Subcutaneous abdominal adipose tissue (tissue), 5 donors: ENCODE measurements around the gene TP53BP1.
A peak's percentile ranks its signal among the peaks of the same experiment; 100 is the strongest.
"Not testable (repeated sequence)": the region's sequence is repeated elsewhere in the genome, so short reads cannot be mapped to it uniquely, and the experiment has no call there.

Source experiments
- H3K27ac ChIP-seq: one replicate; pipeline ENCODE4 v1.7.0; 2013; ENCODE audit warnings: low read depth, mild to moderate bottlenecking, inconsistent platforms, low read length, moderate library complexity
- H3K27me3 ChIP-seq, 5 donors: one replicate each; pipeline ENCODE4 v1.7.0; 2013; ENCODE audit warnings: low read length in 5 of 5, inconsistent platforms in 1 of 5; ENCODE audit not compliant: control insufficient read depth in 5 of 5, insufficient read depth in 4 of 5
- H3K36me3 ChIP-seq, 5 donors: one replicate each; pipeline ENCODE4 v1.7.0; 2013; ENCODE audit warnings: low read length in 5 of 5; ENCODE audit not compliant: control insufficient read depth in 5 of 5, insufficient read depth in 5 of 5
- H3K4me1 ChIP-seq, 5 donors: one replicate each; pipeline ENCODE4 v1.7.0; 2013; ENCODE audit warnings: low read length in 5 of 5, mild to moderate bottlenecking in 3 of 5, moderate library complexity in 1 of 5; ENCODE audit not compliant: control insufficient read depth in 5 of 5, insufficient read depth in 5 of 5
- H3K4me3 ChIP-seq, 5 donors: one replicate each; pipeline ENCODE4 v1.7.0; 2013; ENCODE audit warnings: low read length in 5 of 5, low read depth in 1 of 5
- H3K9ac ChIP-seq, 5 donors: one replicate each; pipeline ENCODE4 v1.7.0; 2013; ENCODE audit warnings: low read length in 5 of 5, mild to moderate bottlenecking in 4 of 5, moderate library complexity in 3 of 5
- H3K9me3 ChIP-seq, 5 donors: one replicate each; pipeline ENCODE4 v1.7.0; 2013; ENCODE audit warnings: low read length in 5 of 5; ENCODE audit not compliant: control insufficient read depth in 5 of 5
- donor health status: healthy.
- donor health status: healthy.
- donor health status: healthy.
- donor health status: healthy.
- donor health status: healthy.

Gene TP53BP1

GRCh38 chr15:43492673-43493601, at the start of gene TP53BP1:
Gene TP53BP1, minus strand, starts transcription at chr15:43493156. Its CDS starts 113 bp downstream, at chr15:43493043.
- Histone ChIP-seq H3K36me3 (peaks cover 1 to 8% (median 6%) of the 10 kb centered on the region in 5 donors), H3K9ac (peak within 1 kb of the TSS; percentile 71 to 80 (median 77)), H3K9me3 (no peaks in the 10 kb centered on the region), H3K27me3 (no peaks in the 10 kb centered on the region), H3K4me1 (peaks cover 0 to 24% (median 17%) of the 10 kb centered on the region in 5 donors), H3K4me3 (peak within 1 kb of the TSS; percentile 85 to 97 (median 95)), H3K27ac (peak within 1 kb of the TSS; percentile 72)

- Histone ChIP-seq H3K36me3 (peaks cover 0 to 2% (median 0%) of the 10 kb centered on the region in 5 donors), H3K4me3 (no peak overlapping the region), H3K27me3 (no peaks in the 10 kb centered on the region), H3K27ac (no peak overlapping the region), H3K4me1 (peaks cover 0 to 15% (median 3%) of the 10 kb centered on the region in 5 donors), H3K9ac (no peak overlapping the region), H3K9me3 (peaks cover 0 to 2% (median 0%) of the 10 kb centered on the region in 5 donors)
Observed at GRCh38 chr15:43541785-43542184, 48.8 kb upstream of the TP53BP1 start.

- H3K4me3 ChIP-seq: no peak overlapping the region
- H3K36me3 ChIP-seq: peaks cover 0 to 17% (median 15%) of the 10 kb centered on the region in 5 donors
- H3K9me3 ChIP-seq: no peaks in the 10 kb centered on the region
- no peak overlapping the region for H3K27ac ChIP-seq
- H3K4me1 ChIP-seq: peaks cover 0 to 15% (median 3%) of the 10 kb centered on the region in 5 donors
- H3K27me3 ChIP-seq: no peaks in the 10 kb centered on the region
- H3K9ac ChIP-seq: no peak overlapping the region
Observed at GRCh38 chr15:43538091-43538490, 45.1 kb upstream of the TP53BP1 start.

GRCh38 chr15:43534897-43535296, 41.9 kb upstream of the TP53BP1 start:
- Histone ChIP-seq H3K9ac (no peak overlapping the region), H3K36me3 (peaks cover 0 to 17% (median 16%) of the 10 kb centered on the region in 5 donors), H3K9me3 (no peaks in the 10 kb centered on the region), H3K27me3 (no peaks in the 10 kb centered on the region), H3K4me3 (no peak overlapping the region), H3K4me1 (peaks cover 0 to 13% (median 3%) of the 10 kb centered on the region in 5 donors), H3K27ac (no peak overlapping the region)

GRCh38 chr15:43532826-43533225, 39.9 kb upstream of the TP53BP1 start:
- H3K9ac ChIP-seq, H3K4me1 ChIP-seq, H3K27ac ChIP-seq, H3K27me3 ChIP-seq, H3K9me3 ChIP-seq, H3K4me3 ChIP-seq: not testable (repeated sequence)
- H3K36me3 ChIP-seq: peaks cover 0 to 23% (median 16%) of the 10 kb centered on the region in 5 donors

GRCh38 chr15:43531018-43531670, 38.2 kb upstream of the TP53BP1 start:
- Histone ChIP-seq H3K27me3 (no peaks in the 10 kb centered on the region), H3K36me3 (peaks cover 0 to 26% (median 16%) of the 10 kb centered on the region in 5 donors), H3K27ac (no peak overlapping the region), H3K4me1 (peaks cover 0 to 4% (median 0%) of the 10 kb centered on the region in 5 donors), H3K9ac (no peak overlapping the region), H3K9me3 (no peaks in the 10 kb centered on the region), H3K4me3 (no peak overlapping the region)

- Histone ChIP-seq H3K4me3 (no peak overlapping the region), H3K9ac (no peak overlapping the region), H3K27ac (no peak overlapping the region), H3K27me3 (no peaks in the 10 kb centered on the region), H3K36me3 (peaks cover 0 to 23% (median 11%) of the 10 kb centered on the region in 5 donors), H3K9me3 (no peaks in the 10 kb centered on the region), H3K4me1 (peaks cover 0 to 4% (median 0%) of the 10 kb centered on the region in 5 donors)
Observed at GRCh38 chr15:43529587-43530345, 36.8 kb upstream of the TP53BP1 start.

GRCh38 chr15:43529141-43529540, 36.2 kb upstream of the TP53BP1 start:
- Histone ChIP-seq H3K4me1 (peaks cover 0 to 4% (median 0%) of the 10 kb centered on the region in 5 donors), H3K9ac (no peak overlapping the region), H3K4me3 (no peak overlapping the region), H3K36me3 (peaks cover 0 to 21% (median 5%) of the 10 kb centered on the region in 5 donors), H3K27me3 (no peaks in the 10 kb centered on the region), H3K27ac (no peak overlapping the region), H3K9me3 (no peaks in the 10 kb centered on the region)

GRCh38 chr15:43528542-43529007, 35.6 kb upstream of the TP53BP1 start:
- Histone ChIP-seq H3K36me3 (peaks cover 0 to 22% (median 9%) of the 10 kb centered on the region in 5 donors), H3K9me3 (no peaks in the 10 kb centered on the region), H3K4me3 (no peak overlapping the region), H3K4me1 (peaks cover 0 to 4% (median 0%) of the 10 kb centered on the region in 5 donors), H3K27me3 (no peaks in the 10 kb centered on the region), H3K9ac (no peak overlapping the region), H3K27ac (no peak overlapping the region)
